Suprapubic skin (tissue), 4 donors: ENCODE data around the gene KIF25. TPM values are rescaled to one million over a fixed set of nuclear protein-coding genes. Genes with fewer than 3 reads are reported as not detected.
"Not testable (repeated sequence)": the region's sequence is repeated elsewhere in the genome, so short reads cannot be mapped to it uniquely, and the experiment has no call there.

Experiments
- DNase-seq, 2 donors: peaks; one replicate each; pipeline ENCODE4 v3.0.0-alpha.2; 2019; ENCODE audit warnings: low spot score in 2 of 2
- H3K27ac ChIP-seq: fragments of 200-600 bp; sonication (generic); one replicate; pipeline ENCODE4 v1.5.1; 2019
- H3K27me3 ChIP-seq: fragments of 200-600 bp; sonication (generic); one replicate; pipeline ENCODE4 v1.5.1; 2019
- H3K36me3 ChIP-seq: fragments of 200-600 bp; sonication (generic); one replicate; pipeline ENCODE4 v1.5.1; 2019
- H3K4me1 ChIP-seq: fragments of 200-600 bp; sonication (generic); one replicate; pipeline ENCODE4 v1.5.1; 2019
- H3K4me3 ChIP-seq: fragments of 200-600 bp; sonication (generic); one replicate; pipeline ENCODE4 v1.5.1; 2019; ENCODE audit warnings: mild to moderate bottlenecking
- H3K9me3 ChIP-seq: fragments of 200-600 bp; sonication (generic); one replicate; pipeline ENCODE4 v1.5.1; 2019
- EP300 ChIP-seq: sonication (generic); formaldehyde crosslinking; IDR thresholded peaks from one replicate; pipeline ENCODE4 v1.6.1; 2017; ENCODE audit warnings: antibody characterized with exemption
- POLR2A ChIP-seq, 2 donors: fragments of 450-650 bp; IDR thresholded peaks; one replicate each; pipeline ENCODE4 v1.6.1; 2017; ENCODE audit warnings: antibody characterized with exemption in 2 of 2, mild to moderate bottlenecking in 2 of 2, moderate library complexity in 2 of 2
- POLR2AphosphoS5 ChIP-seq, 3 donors: sonication (generic); formaldehyde crosslinking; IDR thresholded peaks; one replicate each; pipeline ENCODE4 v1.6.1; 2017; ENCODE audit warnings: antibody characterized with exemption in 3 of 3
- WGBS: methylation state at CpG from one replicate; pipeline ENCODE4 v1.1.5; 2018; 5-methylcytosine and 5-hydroxymethylcytosine counted together
- total RNA-seq, 4 donors: library from RNA; depleted of rRNA; stranded (reverse); fragments of >200 nt; gene quantifications; one replicate each; pipeline ENCODE4 v1.1.0, GENCODE V29; 2016
- TF ChIP-seq, protein P1 (sequence below), 2 donors: fragments of 200-600 bp in 1 of 2; fragments of 450-650 bp in 1 of 2; sonication (generic) in 1 of 2; IDR thresholded peaks; one replicate each; pipeline ENCODE4 v1.5.1; 2016 to 2019; ENCODE audit warnings: antibody characterized with exemption in 2 of 2, mild to moderate bottlenecking in 1 of 2, moderate library complexity in 1 of 2

The KIF25 gene
- total RNA-seq, 4 donors from 2014 or later: 0.76 TPM; not detected in 3

GRCh38 chr6:167974640-167975344, 22.7 kb upstream of the KIF25 start:
- no peaks in the 10 kb centered on the region for H3K9me3 ChIP-seq
- no peak for TF ChIP-seq POLR2A (IDR thresholded peaks at IDR 0.05)
- TF ChIP-seq, protein P1, sequence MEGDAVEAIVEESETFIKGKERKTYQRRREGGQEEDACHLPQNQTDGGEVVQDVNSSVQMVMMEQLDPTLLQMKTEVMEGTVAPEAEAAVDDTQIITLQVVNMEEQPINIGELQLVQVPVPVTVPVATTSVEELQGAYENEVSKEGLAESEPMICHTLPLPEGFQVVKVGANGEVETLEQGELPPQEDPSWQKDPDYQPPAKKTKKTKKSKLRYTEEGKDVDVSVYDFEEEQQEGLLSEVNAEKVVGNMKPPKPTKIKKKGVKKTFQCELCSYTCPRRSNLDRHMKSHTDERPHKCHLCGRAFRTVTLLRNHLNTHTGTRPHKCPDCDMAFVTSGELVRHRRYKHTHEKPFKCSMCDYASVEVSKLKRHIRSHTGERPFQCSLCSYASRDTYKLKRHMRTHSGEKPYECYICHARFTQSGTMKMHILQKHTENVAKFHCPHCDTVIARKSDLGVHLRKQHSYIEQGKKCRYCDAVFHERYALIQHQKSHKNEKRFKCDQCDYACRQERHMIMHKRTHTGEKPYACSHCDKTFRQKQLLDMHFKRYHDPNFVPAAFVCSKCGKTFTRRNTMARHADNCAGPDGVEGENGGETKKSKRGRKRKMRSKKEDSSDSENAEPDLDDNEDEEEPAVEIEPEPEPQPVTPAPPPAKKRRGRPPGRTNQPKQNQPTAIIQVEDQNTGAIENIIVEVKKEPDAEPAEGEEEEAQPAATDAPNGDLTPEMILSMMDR (IDR thresholded peaks at IDR 0.05): no peak
- TF ChIP-seq POLR2AphosphoS5 (IDR thresholded peaks at IDR 0.05): no peak
- TF ChIP-seq EP300: no peak
- H3K36me3 ChIP-seq: peaks cover 2% of the 10 kb centered on the region
- H3K4me1 ChIP-seq: no peaks in the 10 kb centered on the region
- 59% methylated on average over 12 of the region's 12 CpGs for WGBS
- no peak for DNase-seq
- no peaks in the 10 kb centered on the region for H3K27me3 ChIP-seq
- no peak overlapping the region for H3K27ac ChIP-seq
- no peak overlapping the region for H3K4me3 ChIP-seq

DNA sequence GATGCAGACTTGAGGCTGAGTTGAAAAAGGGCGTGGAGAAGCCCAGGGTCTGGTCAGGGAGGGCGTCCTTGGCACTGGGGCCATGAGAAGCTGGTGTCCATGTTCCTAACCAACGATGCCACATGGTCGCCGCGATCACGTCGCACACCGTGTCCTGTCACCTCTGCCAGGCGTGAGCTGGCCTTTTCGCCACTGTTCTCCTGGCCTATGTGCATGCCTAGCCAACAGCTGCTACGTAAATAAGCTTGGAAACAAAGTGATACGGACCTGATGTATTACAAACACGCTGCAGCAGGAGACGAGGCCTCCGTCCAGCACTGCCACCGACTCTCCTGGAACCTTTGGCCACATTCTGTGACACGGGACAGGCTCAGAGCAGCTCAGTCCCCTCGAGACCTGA, 22.0 kb upstream of the KIF25 start:
- Histone ChIP-seq H3K27ac (no peak overlapping the region), H3K4me1 (no peaks in the 10 kb centered on the region), H3K27me3 (no peaks in the 10 kb centered on the region), H3K36me3 (no peaks in the 10 kb centered on the region), H3K9me3 (no peaks in the 10 kb centered on the region), H3K4me3 (no peak overlapping the region)
- TF ChIP-seq, protein P1 (IDR thresholded peaks at IDR 0.05): no peak
- TF ChIP-seq POLR2AphosphoS5 (IDR thresholded peaks at IDR 0.05) (no peak), EP300 (no peak), POLR2A (IDR thresholded peaks at IDR 0.05) (no peak)
- WGBS: 85% methylated on average over 12 of the region's 19 CpGs
- no peak for DNase-seq

GRCh38 chr6:167976116-167976657, 21.3 kb upstream of the KIF25 start:
- not testable (repeated sequence) for H3K27me3 ChIP-seq, H3K36me3 ChIP-seq, H3K27ac ChIP-seq, DNase-seq, H3K4me3 ChIP-seq, H3K4me1 ChIP-seq, H3K9me3 ChIP-seq

DNA sequence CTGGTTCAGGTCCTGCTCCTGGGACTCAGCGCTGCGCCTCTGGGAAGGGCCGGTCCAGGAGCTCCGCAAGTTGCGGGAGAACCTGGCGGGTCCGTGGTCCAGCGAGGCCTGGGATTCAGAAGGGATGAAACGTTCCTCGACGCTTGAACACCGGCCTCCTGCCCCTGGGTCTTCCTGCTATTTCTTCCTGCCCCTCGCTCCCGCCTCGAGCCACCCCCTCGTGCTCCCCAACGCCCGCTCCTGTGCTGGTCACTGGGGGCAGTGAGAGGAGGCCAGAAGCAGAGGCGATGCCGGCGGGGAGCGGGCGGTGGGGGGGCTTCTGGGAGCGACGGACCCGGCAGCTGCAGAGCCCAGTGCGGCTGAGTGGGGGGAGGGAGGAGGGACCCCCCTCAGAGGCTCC, 20.8 kb upstream of the KIF25 start:
- DNase-seq: no peak
- Histone ChIP-seq H3K4me3 (no peak overlapping the region), H3K27me3 (no peaks in the 10 kb centered on the region), H3K27ac (no peak overlapping the region), H3K9me3 (no peaks in the 10 kb centered on the region), H3K36me3 (no peaks in the 10 kb centered on the region), H3K4me1 (no peaks in the 10 kb centered on the region)
- WGBS: 95% methylated on average over 27 of the region's 27 CpGs
- TF ChIP-seq POLR2A (IDR thresholded peaks at IDR 0.05): no peak
- TF ChIP-seq POLR2AphosphoS5 (IDR thresholded peaks at IDR 0.05): no peak
- TF ChIP-seq EP300: no peak
- TF ChIP-seq, protein P1 (IDR thresholded peaks at IDR 0.05): no peak

DNA sequence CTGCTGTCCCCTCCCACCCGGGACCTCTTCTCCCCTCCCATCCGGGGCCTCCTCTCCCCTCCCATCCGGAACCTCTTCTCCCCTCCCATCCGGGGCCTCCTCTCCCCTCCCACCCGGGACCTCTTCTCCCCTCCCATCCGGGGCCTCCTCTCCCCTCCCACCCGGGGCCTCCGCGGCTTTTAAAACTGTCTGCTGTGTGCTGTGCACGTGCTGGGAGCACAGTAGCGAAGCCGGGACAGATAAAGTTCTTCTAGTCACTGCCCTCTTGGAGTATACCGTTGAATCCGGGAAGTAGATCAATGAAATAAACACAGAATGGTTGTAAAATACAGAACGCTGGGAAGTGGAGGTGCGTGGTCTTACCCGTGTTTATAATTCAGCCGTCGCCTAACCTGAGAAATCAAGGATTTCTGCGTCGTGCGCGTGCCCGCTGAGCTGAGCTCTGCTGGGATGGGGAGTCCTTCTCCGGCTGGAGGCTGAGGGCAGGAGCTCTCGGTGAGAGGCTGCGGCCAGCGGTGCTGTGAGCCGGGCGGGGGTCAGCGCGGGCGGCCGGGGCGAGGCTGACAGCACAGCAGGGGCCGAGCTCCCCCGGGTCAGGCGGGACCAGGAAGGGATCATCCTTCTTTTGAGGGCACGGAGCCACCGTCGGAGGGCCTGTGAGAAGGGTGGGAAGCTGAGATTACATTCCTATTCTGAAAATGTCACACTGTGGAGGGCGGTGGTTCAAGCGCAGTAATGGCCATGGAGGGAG, 19.6 kb upstream of the KIF25 start:
- 95% methylated on average over 38 of the region's 43 CpGs for WGBS
- H3K36me3 ChIP-seq: no peaks in the 10 kb centered on the region
- TF ChIP-seq, protein P1 (IDR thresholded peaks at IDR 0.05): no peak
- no peak for TF ChIP-seq EP300
- TF ChIP-seq POLR2A (IDR thresholded peaks at IDR 0.05): no peak
- TF ChIP-seq POLR2AphosphoS5 (IDR thresholded peaks at IDR 0.05): no peak
- H3K27me3 ChIP-seq: no peaks in the 10 kb centered on the region
- no peak overlapping the region for H3K27ac ChIP-seq
- DNase-seq: no peak
- H3K4me3 ChIP-seq: no peak overlapping the region
- H3K9me3 ChIP-seq: no peaks in the 10 kb centered on the region
- no peaks in the 10 kb centered on the region for H3K4me1 ChIP-seq
